Measurements from ENCODE around the gene HSBP1. TPM values are rescaled to one million over a fixed set of nuclear protein-coding genes. Genes with fewer than 3 reads are reported as not detected.

Gene HSBP1
- total and polyA plus RNA-seq, 2 of the 8 experiments (the other 6 are each of a cell fraction or from before 2014, with no cell fraction given): 78.4 to 219 TPM

DNA sequence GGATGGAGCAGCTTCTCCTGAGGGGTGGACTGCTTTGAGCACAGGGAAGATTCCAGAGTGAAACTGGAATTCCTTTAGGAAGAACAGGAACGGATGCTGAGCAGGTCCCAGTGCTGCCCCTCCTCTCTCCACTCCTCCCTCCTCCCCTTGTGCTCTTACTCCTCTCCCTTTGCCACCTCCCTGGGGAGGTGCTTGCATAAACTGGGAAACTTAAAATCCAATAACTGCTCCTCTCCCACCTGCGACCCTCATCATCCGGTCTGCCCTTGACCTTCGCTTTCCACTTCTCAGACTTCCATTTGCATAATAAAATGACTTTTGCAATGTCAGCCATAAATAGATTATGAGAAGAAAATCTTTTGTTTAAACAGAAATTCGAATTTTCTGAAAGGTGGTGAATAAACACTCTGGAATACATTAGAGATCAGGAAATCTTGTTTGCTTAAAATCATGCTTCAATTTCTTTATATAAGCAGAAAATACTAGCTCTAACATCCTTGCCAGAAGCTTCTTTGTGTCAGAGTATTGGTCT is 23.7 kb downstream of the HSBP1 start (continued):
- TF ChIP-seq, protein P1, sequence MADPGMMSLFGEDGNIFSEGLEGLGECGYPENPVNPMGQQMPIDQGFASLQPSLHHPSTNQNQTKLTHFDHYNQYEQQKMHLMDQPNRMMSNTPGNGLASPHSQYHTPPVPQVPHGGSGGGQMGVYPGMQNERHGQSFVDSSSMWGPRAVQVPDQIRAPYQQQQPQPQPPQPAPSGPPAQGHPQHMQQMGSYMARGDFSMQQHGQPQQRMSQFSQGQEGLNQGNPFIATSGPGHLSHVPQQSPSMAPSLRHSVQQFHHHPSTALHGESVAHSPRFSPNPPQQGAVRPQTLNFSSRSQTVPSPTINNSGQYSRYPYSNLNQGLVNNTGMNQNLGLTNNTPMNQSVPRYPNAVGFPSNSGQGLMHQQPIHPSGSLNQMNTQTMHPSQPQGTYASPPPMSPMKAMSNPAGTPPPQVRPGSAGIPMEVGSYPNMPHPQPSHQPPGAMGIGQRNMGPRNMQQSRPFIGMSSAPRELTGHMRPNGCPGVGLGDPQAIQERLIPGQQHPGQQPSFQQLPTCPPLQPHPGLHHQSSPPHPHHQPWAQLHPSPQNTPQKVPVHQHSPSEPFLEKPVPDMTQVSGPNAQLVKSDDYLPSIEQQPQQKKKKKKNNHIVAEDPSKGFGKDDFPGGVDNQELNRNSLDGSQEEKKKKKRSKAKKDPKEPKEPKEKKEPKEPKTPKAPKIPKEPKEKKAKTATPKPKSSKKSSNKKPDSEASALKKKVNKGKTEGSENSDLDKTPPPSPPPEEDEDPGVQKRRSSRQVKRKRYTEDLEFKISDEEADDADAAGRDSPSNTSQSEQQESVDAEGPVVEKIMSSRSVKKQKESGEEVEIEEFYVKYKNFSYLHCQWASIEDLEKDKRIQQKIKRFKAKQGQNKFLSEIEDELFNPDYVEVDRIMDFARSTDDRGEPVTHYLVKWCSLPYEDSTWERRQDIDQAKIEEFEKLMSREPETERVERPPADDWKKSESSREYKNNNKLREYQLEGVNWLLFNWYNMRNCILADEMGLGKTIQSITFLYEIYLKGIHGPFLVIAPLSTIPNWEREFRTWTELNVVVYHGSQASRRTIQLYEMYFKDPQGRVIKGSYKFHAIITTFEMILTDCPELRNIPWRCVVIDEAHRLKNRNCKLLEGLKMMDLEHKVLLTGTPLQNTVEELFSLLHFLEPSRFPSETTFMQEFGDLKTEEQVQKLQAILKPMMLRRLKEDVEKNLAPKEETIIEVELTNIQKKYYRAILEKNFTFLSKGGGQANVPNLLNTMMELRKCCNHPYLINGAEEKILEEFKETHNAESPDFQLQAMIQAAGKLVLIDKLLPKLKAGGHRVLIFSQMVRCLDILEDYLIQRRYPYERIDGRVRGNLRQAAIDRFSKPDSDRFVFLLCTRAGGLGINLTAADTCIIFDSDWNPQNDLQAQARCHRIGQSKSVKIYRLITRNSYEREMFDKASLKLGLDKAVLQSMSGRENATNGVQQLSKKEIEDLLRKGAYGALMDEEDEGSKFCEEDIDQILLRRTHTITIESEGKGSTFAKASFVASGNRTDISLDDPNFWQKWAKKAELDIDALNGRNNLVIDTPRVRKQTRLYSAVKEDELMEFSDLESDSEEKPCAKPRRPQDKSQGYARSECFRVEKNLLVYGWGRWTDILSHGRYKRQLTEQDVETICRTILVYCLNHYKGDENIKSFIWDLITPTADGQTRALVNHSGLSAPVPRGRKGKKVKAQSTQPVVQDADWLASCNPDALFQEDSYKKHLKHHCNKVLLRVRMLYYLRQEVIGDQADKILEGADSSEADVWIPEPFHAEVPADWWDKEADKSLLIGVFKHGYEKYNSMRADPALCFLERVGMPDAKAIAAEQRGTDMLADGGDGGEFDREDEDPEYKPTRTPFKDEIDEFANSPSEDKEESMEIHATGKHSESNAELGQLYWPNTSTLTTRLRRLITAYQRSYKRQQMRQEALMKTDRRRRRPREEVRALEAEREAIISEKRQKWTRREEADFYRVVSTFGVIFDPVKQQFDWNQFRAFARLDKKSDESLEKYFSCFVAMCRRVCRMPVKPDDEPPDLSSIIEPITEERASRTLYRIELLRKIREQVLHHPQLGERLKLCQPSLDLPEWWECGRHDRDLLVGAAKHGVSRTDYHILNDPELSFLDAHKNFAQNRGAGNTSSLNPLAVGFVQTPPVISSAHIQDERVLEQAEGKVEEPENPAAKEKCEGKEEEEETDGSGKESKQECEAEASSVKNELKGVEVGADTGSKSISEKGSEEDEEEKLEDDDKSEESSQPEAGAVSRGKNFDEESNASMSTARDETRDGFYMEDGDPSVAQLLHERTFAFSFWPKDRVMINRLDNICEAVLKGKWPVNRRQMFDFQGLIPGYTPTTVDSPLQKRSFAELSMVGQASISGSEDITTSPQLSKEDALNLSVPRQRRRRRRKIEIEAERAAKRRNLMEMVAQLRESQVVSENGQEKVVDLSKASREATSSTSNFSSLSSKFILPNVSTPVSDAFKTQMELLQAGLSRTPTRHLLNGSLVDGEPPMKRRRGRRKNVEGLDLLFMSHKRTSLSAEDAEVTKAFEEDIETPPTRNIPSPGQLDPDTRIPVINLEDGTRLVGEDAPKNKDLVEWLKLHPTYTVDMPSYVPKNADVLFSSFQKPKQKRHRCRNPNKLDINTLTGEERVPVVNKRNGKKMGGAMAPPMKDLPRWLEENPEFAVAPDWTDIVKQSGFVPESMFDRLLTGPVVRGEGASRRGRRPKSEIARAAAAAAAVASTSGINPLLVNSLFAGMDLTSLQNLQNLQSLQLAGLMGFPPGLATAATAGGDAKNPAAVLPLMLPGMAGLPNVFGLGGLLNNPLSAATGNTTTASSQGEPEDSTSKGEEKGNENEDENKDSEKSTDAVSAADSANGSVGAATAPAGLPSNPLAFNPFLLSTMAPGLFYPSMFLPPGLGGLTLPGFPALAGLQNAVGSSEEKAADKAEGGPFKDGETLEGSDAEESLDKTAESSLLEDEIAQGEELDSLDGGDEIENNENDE (IDR thresholded peaks at IDR 0.05; ENCODE audit: insufficient replicate concordance, low read length): no peak

All from H1 (cell line).